ENCODE measurements around the gene CCDC89. TPM values are rescaled to one million over a fixed set of nuclear protein-coding genes. Genes with fewer than 3 reads are reported as not detected.

Gene CCDC89
- total and polyA plus RNA-seq, 2 experiments from 2014 or later: 0.31 TPM; not detected in 1

DNA sequence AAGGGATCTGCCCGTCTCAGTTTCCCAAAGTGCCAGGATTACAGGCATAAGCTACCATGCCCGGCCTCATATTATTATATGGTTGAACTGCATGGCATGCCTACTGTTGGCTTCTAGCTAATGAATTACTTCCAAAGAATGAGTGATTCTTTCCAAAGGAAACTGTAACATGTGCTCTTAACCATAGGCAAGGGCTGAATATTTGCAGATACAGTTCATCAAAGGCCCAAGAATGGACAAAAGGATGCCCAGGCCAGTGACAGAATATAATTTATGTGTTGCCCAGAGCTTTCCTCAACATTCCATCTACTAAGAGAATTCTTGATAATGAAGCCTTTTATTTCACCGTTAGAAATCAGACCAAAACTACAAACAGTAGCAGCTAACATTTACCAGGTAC is 27.0 kb upstream of the CCDC89 start:
- ATAC-seq (no peak), DNase-seq (ENCODE audit: low spot score) (no peak)
- Histone ChIP-seq H3K4me3 (no peak overlapping the region), H3K27me3 (ENCODE audit: insufficient read depth) (no peaks in the 10 kb centered on the region), H3K27ac (ENCODE audit: low read depth) (no peak overlapping the region), H3K9me2 (ENCODE audit: insufficient read depth) (no peaks in the 10 kb centered on the region), H3K4me1 (ENCODE audit: insufficient read depth) (peaks cover 27% of the 10 kb centered on the region), H4K20me1 (replicated peaks; ENCODE audit: insufficient read depth) (no peaks in the 10 kb centered on the region), H3F3A (replicated peaks; ENCODE audit: low read depth) (no peaks in the 10 kb centered on the region), H3K4me2 (no peak overlapping the region), H3K36me3 (ENCODE audit: insufficient read depth) (no peaks in the 10 kb centered on the region), H2AFZ (no peak overlapping the region), H3K79me2 (replicated peaks; ENCODE audit: insufficient read depth) (no peaks in the 10 kb centered on the region)
- H3K36me3 Mint-ChIP-seq (ENCODE audit: low read depth): no peaks in the 10 kb centered on the region
- TF ChIP-seq ZNF331 (CRISPR knock-in tag; IDR thresholded peaks at IDR 0.05; ENCODE audit: low read depth) (no peak), ZNF114 (CRISPR knock-in tag; IDR thresholded peaks at IDR 0.05) (no peak), NANOG (IDR thresholded peaks at IDR 0.05; ENCODE audit: borderline replicate concordance) (no peak), POLR2AphosphoS5 (IDR thresholded peaks at IDR 0.05; ENCODE audit: low read depth) (no peak)
- TF ChIP-seq, protein P1, sequence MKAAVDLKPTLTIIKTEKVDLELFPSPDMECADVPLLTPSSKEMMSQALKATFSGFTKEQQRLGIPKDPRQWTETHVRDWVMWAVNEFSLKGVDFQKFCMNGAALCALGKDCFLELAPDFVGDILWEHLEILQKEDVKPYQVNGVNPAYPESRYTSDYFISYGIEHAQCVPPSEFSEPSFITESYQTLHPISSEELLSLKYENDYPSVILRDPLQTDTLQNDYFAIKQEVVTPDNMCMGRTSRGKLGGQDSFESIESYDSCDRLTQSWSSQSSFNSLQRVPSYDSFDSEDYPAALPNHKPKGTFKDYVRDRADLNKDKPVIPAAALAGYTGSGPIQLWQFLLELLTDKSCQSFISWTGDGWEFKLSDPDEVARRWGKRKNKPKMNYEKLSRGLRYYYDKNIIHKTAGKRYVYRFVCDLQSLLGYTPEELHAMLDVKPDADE (IDR thresholded peaks at IDR 0.05): no peak
- TF ChIP-seq, protein P2, sequence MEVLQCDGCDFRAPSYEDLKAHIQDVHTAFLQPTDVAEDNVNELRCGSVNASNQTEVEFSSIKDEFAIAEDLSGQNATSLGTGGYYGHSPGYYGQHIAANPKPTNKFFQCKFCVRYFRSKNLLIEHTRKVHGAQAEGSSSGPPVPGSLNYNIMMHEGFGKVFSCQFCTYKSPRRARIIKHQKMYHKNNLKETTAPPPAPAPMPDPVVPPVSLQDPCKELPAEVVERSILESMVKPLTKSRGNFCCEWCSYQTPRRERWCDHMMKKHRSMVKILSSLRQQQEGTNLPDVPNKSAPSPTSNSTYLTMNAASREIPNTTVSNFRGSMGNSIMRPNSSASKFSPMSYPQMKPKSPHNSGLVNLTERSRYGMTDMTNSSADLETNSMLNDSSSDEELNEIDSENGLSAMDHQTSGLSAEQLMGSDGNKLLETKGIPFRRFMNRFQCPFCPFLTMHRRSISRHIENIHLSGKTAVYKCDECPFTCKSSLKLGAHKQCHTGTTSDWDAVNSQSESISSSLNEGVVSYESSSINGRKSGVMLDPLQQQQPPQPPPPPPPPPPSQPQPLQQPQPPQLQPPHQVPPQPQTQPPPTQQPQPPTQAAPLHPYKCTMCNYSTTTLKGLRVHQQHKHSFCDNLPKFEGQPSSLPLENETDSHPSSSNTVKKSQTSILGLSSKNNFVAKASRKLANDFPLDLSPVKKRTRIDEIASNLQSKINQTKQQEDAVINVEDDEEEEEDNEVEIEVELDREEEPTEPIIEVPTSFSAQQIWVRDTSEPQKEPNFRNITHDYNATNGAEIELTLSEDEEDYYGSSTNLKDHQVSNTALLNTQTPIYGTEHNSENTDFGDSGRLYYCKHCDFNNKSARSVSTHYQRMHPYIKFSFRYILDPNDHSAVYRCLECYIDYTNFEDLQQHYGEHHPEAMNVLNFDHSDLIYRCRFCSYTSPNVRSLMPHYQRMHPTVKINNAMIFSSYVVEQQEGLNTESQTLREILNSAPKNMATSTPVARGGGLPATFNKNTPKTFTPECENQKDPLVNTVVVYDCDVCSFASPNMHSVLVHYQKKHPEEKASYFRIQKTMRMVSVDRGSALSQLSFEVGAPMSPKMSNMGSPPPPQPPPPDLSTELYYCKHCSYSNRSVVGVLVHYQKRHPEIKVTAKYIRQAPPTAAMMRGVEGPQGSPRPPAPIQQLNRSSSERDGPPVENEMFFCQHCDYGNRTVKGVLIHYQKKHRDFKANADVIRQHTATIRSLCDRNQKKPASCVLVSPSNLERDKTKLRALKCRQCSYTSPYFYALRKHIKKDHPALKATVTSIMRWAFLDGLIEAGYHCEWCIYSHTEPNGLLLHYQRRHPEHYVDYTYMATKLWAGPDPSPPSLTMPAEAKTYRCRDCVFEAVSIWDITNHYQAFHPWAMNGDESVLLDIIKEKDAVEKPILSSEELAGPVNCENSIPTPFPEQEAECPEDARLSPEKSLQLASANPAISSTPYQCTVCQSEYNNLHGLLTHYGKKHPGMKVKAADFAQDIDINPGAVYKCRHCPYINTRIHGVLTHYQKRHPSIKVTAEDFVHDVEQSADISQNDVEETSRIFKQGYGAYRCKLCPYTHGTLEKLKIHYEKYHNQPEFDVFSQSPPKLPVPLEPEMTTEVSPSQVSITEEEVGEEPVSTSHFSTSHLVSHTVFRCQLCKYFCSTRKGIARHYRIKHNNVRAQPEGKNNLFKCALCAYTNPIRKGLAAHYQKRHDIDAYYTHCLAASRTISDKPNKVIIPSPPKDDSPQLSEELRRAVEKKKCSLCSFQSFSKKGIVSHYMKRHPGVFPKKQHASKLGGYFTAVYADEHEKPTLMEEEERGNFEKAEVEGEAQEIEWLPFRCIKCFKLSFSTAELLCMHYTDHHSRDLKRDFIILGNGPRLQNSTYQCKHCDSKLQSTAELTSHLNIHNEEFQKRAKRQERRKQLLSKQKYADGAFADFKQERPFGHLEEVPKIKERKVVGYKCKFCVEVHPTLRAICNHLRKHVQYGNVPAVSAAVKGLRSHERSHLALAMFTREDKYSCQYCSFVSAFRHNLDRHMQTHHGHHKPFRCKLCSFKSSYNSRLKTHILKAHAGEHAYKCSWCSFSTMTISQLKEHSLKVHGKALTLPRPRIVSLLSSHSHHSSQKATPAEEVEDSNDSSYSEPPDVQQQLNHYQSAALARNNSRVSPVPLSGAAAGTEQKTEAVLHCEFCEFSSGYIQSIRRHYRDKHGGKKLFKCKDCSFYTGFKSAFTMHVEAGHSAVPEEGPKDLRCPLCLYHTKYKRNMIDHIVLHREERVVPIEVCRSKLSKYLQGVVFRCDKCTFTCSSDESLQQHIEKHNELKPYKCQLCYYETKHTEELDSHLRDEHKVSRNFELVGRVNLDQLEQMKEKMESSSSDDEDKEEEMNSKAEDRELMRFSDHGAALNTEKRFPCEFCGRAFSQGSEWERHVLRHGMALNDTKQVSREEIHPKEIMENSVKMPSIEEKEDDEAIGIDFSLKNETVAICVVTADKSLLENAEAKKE (CRISPR knock-in tag; IDR thresholded peaks at IDR 0.05): no peak
- H3K4me3 Mint-ChIP-seq: no peak overlapping the region
- peaks cover 23% of the 10 kb centered on the region for H3K4me1 Mint-ChIP-seq
- H3K9me3 Mint-ChIP-seq: no peaks in the 10 kb centered on the region
- H3K27me3 Mint-ChIP-seq (ENCODE audit: insufficient read depth, low read depth, poor library complexity): peaks cover 7% of the 10 kb centered on the region
- no peak overlapping the region for H3K27ac Mint-ChIP-seq

Measured in GM23338 (cell line).